ENCODE data around the gene CCDC88C. TPM values are rescaled to one million over a fixed set of nuclear protein-coding genes. Genes with fewer than 3 reads are reported as not detected.

CCDC88C gene
- total RNA-seq, 1 experiment from 2014 or later = 19.7 TPM

GRCh38 chr14:91371011-91371989, 46.3 kb downstream of the CCDC88C start:
- POLR2A ChIA-PET (ENCODE audit: unreplicated experiment) = no interaction called here
- DNase-seq (no peak), ATAC-seq (no peak)
- no peaks in the 10 kb centered on the region for H4K20me1 ChIP-seq (ENCODE audit: low read length)
- no peaks in the 10 kb centered on the region for H3K36me3 ChIP-seq (ENCODE audit: low read depth, low read length)
- H3F3A ChIP-seq (ENCODE audit: low read length, unreplicated experiment) = no peaks in the 10 kb centered on the region
- H3K4me2 ChIP-seq (ENCODE audit: low read length) = no peak overlapping the region
- H3K9me3 ChIP-seq (ENCODE audit: low read length) = no peaks in the 10 kb centered on the region
- no peak overlapping the region for H3K4me3 ChIP-seq (ENCODE audit: low read length)
- peaks cover 33% of the 10 kb centered on the region for H3K4me1 ChIP-seq (ENCODE audit: insufficient read depth, low read length)
- no peak overlapping the region for H3K9ac ChIP-seq (ENCODE audit: low read length)
- no TSS peak for BruUV-seq (replicated peaks)
- H2AFZ ChIP-seq (ENCODE audit: low read length) = no peak overlapping the region
- intact Hi-C loops (cut with micrococcal nuclease) = no loop called here
- no peaks in the 10 kb centered on the region for H3K27me3 ChIP-seq (ENCODE audit: low read length)
- H3K79me2 ChIP-seq (ENCODE audit: low read length) = peaks cover 45% of the 10 kb centered on the region
- TF ChIP-seq EZH2 (IDR thresholded peaks at IDR 0.05; ENCODE audit: low read length, unreplicated experiment) = no peak
- TF ChIP-seq, protein P1, sequence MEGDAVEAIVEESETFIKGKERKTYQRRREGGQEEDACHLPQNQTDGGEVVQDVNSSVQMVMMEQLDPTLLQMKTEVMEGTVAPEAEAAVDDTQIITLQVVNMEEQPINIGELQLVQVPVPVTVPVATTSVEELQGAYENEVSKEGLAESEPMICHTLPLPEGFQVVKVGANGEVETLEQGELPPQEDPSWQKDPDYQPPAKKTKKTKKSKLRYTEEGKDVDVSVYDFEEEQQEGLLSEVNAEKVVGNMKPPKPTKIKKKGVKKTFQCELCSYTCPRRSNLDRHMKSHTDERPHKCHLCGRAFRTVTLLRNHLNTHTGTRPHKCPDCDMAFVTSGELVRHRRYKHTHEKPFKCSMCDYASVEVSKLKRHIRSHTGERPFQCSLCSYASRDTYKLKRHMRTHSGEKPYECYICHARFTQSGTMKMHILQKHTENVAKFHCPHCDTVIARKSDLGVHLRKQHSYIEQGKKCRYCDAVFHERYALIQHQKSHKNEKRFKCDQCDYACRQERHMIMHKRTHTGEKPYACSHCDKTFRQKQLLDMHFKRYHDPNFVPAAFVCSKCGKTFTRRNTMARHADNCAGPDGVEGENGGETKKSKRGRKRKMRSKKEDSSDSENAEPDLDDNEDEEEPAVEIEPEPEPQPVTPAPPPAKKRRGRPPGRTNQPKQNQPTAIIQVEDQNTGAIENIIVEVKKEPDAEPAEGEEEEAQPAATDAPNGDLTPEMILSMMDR (conservative IDR thresholded peaks at IDR 0.05; ENCODE audit: low read depth, low read length) = no peak
- no peak for TF ChIP-seq EZH2phosphoT487 (IDR thresholded peaks at IDR 0.05; ENCODE audit: borderline replicate concordance, low read length)
- CTCF ChIA-PET = no interaction called here
- H3K9me2 ChIP-seq (replicated peaks; ENCODE audit: low read length) = no peaks in the 10 kb centered on the region
- no peak overlapping the region for H3K27ac ChIP-seq (ENCODE audit: low read length)

DNA sequence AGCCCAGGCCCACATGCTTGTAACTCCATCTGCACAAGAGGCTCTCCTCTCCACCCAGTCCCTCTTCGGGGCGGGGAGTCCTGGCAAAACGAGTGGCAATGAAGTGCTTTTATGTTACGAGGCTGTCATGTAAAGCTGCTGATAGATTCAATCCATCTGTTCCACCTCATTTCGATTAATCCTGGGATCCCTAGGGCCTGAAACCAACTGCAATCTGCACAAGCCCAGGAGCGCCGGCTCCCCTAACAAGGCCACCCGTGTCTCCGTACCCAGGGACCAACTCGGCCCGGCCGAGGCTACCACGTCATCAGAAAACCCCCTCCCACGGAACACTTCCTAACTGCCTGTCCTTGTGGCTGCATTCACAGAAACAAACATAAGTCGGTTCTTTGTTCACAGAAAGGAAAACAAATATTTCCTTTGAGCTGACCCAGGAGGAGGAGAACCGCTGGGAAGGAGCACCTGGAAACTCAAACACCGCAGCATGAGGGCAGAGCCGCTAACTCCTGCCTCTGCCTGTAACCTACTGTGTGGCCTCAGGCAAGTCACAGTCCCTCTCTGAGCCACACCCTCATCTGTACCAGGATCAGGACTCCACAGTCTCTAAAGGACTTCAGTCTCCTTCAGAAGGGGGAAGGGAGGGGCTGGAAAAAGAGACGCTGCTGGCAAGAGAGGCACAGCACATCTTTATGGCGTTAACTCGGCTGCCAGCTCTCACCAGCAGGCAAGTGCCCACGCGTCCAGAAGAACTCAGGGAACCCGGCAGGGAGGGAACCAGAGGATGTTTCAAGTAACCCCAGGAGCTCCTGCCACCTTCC, 47.8 kb downstream of the CCDC88C start:
- Histone ChIP-seq H4K20me1 (ENCODE audit: low read length) (no peaks in the 10 kb centered on the region), H3K9ac (ENCODE audit: low read length) (no peak overlapping the region), H3K4me1 (ENCODE audit: insufficient read depth, low read length) (peaks cover 33% of the 10 kb centered on the region), H3K36me3 (ENCODE audit: low read depth, low read length) (no peaks in the 10 kb centered on the region), H3K79me2 (ENCODE audit: low read length) (peaks cover 55% of the 10 kb centered on the region), H3K4me3 (ENCODE audit: low read length) (no peak overlapping the region), H2AFZ (ENCODE audit: low read length) (no peak overlapping the region), H3F3A (ENCODE audit: low read length, unreplicated experiment) (no peaks in the 10 kb centered on the region), H3K27ac (ENCODE audit: low read length) (no peak overlapping the region), H3K9me2 (replicated peaks; ENCODE audit: low read length) (no peaks in the 10 kb centered on the region), H3K4me2 (ENCODE audit: low read length) (peak overlapping the region; percentile 10; the same call in 1 of the 2 replicates), H3K9me3 (ENCODE audit: low read length) (no peaks in the 10 kb centered on the region), H3K27me3 (ENCODE audit: low read length) (no peaks in the 10 kb centered on the region)
- ChIA-PET POLR2A (ENCODE audit: unreplicated experiment) (no interaction called here), CTCF (no interaction called here)
- peak; percentile 53 for ATAC-seq
- intact Hi-C loops (cut with micrococcal nuclease) = no loop called here
- DNase-seq = peak; percentile 10
- BruUV-seq (replicated peaks) = no TSS peak
- TF ChIP-seq EZH2phosphoT487 (IDR thresholded peaks at IDR 0.05; ENCODE audit: borderline replicate concordance, low read length) (no peak), EZH2 (IDR thresholded peaks at IDR 0.05; ENCODE audit: low read length, unreplicated experiment) (no peak)
- TF ChIP-seq, protein P1 (conservative IDR thresholded peaks at IDR 0.05; ENCODE audit: low read depth, low read length) = no peak

Data from PC-3 (cell line).